ENCODE data around the gene MRPL41.
"Not testable (repeated sequence)": the region's sequence is repeated elsewhere in the genome, so short reads cannot be mapped to it uniquely, and the experiment has no call there.

MRPL41 gene

GRCh38 chr9:137515338-137515724, 36.3 kb upstream of the MRPL41 start:
- DNase-seq (ENCODE audit: low read depth, low spot score): no peak
- ChIA-PET CTCF (no interaction called here), POLR2A (no interaction called here)
- no peak overlapping the region for H3K4me3 ChIP-seq (ENCODE audit: low read depth, low read length)
- TF ChIP-seq, protein P1, sequence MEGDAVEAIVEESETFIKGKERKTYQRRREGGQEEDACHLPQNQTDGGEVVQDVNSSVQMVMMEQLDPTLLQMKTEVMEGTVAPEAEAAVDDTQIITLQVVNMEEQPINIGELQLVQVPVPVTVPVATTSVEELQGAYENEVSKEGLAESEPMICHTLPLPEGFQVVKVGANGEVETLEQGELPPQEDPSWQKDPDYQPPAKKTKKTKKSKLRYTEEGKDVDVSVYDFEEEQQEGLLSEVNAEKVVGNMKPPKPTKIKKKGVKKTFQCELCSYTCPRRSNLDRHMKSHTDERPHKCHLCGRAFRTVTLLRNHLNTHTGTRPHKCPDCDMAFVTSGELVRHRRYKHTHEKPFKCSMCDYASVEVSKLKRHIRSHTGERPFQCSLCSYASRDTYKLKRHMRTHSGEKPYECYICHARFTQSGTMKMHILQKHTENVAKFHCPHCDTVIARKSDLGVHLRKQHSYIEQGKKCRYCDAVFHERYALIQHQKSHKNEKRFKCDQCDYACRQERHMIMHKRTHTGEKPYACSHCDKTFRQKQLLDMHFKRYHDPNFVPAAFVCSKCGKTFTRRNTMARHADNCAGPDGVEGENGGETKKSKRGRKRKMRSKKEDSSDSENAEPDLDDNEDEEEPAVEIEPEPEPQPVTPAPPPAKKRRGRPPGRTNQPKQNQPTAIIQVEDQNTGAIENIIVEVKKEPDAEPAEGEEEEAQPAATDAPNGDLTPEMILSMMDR (IDR thresholded peaks at IDR 0.05; ENCODE audit: insufficient read depth, low read length, missing control alignments): no peak

GRCh38 chr9:137516144-137516917, 35.3 kb upstream of the MRPL41 start:
- H3K4me3 ChIP-seq (ENCODE audit: low read depth, low read length): no peak overlapping the region
- ChIA-PET POLR2A (no interaction called here), CTCF (interaction anchor here (1.1 kb wide), 1 partner anchor 9 kb away, joined by 4 read pairs; no protein-coding TSS in a partner anchor)
- TF ChIP-seq, protein P1 (IDR thresholded peaks at IDR 0.05; ENCODE audit: insufficient read depth, low read length, missing control alignments): no peak
- DNase-seq (ENCODE audit: low read depth, low spot score): no peak

GRCh38 chr9:137518661-137519459, 32.8 kb upstream of the MRPL41 start:
- CTCF ChIA-PET; POLR2A ChIA-PET; H3K4me3 ChIP-seq (ENCODE audit: low read depth, low read length); DNase-seq (ENCODE audit: low read depth, low spot score): not testable (repeated sequence)

DNA sequence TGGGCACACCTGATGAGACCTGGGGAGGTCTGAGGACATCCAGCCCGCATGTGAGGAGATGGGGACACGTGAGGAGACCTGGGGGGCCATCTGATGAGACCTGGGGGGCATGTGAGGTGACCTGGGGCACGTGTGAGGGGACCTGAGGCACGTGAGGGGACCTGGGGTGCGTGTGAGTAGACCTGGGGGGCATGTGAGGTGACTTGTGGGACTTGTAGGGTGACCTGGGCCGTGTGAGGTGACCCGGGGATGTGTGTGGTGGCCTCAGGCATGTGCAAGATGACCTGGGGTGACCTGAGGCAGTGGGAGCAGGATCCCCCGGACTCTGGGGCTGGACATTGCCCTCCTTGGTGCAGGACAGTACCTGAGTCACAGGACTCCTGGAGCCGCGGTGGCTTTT, 32.1 kb upstream of the MRPL41 start:
- POLR2A ChIA-PET: no interaction called here
- H3K4me3 ChIP-seq (ENCODE audit: low read depth, low read length): no peak overlapping the region
- no peak for DNase-seq (ENCODE audit: low read depth, low spot score)
- TF ChIP-seq, protein P1 (IDR thresholded peaks at IDR 0.05; ENCODE audit: insufficient read depth, low read length, missing control alignments): no peak
- CTCF ChIA-PET: interaction anchor here (1.2 to 2.0 kb wide), 2 partner anchors 11 to 15 kb away, joined by 3 to 7 read pairs; no protein-coding TSS in a partner anchor

DNA sequence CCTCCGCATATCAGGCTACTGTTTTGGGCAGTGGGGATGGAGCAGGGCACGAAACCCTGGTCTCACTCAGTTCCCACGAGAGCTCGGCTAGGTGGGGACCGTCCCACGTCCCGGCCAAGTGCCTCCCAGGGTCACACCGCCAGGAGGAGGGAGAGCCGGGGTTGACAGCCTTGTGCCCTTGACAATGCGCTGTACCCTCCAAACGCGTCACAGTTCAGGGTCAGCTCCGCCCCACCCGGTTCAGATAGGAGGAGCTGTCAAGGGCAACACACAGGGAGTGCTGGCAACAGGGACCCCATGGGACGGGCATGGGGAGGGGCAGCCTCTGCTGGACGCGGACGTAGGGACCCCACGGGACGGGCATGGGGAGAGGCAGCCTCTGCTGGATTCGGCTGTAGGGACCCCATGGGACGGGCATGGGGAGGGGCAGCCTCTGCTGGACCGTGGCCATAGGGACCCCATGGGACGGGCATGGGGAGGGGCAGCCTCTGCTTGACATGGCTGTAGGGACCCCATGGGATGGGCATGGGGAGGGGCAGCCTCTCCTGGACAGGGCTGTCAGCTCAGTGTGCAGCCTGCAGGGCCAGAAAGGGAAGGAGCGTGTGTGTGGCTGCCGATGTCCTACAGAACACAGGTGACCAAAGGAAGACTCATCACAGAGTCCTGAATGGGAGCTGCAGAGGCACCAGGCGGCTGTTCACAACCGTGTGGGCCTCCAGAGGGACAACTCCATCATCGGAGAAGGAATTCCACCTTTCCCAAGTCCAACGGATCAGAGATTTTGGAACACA, 30.9 kb upstream of the MRPL41 start:
- POLR2A ChIA-PET: no interaction called here
- CTCF ChIA-PET: interaction anchor here (0.7 to 2.0 kb wide), 5 partner anchors 12 to 234 kb away, joined by 3 to 7 read pairs (median 3); no protein-coding TSS in a partner anchor

DNA sequence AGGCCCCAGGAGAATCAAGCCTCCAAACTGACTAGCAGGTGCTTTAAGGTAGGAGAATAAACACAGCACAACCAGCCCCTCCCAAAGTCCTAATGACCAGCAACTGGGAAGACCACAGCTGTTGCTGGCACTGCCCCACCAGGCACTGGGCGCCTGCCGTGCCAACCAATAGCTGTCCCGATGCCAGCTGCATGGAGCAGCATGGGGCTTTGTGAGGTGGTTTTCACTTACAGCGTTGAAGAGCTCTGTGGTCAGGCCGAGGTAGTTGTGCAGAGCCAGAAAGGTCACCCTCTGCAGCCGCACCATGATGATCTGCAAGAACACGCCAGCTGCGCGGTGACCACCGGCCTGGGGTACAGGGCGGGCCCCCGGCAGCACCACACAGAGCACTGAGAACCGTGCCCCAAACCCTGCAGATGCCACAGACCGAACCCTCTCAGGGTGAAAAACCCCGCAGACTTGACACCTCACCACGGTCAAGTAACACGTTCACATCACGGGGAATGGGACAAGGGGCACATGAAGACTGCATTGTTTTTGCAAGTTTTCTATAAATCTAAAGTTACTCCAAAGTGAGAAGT, 30.2 kb upstream of the MRPL41 start:
- H3K4me3 ChIP-seq (ENCODE audit: low read depth, low read length): no peak overlapping the region
- POLR2A ChIA-PET: no interaction called here
- TF ChIP-seq, protein P1 (IDR thresholded peaks at IDR 0.05; ENCODE audit: insufficient read depth, low read length, missing control alignments): no peak
- no peak for DNase-seq (ENCODE audit: low read depth, low spot score)
- CTCF ChIA-PET: interaction anchor here (0.7 to 2.0 kb wide), 4 partner anchors 13 to 235 kb away, joined by 3 to 7 read pairs (median 4); no protein-coding TSS in a partner anchor

More for the DNA sequence above, 30.9 kb upstream of the MRPL41 start:
- no peak for DNase-seq (ENCODE audit: low read depth, low spot score)
- TF ChIP-seq, protein P1 (IDR thresholded peaks at IDR 0.05; ENCODE audit: insufficient read depth, low read length, missing control alignments): no peak
- no peak overlapping the region for H3K4me3 ChIP-seq (ENCODE audit: low read depth, low read length)
